GM12875 (cell line): ENCODE measurements around the gene TBR1.

Experiments used
- H3K4me3 ChIP-seq: one replicate; pipeline ENCODE4 v1.5.1; 2011; ENCODE audit warnings: low read depth, low read length, control low read depth
- TF ChIP-seq, protein P1 (sequence below): IDR thresholded peaks from 2 replicates; pipeline ENCODE4 v1.5.1; 2011; ENCODE audit warnings: low read depth, mild to moderate bottlenecking, control low read depth, inconsistent platforms, low read length, moderate library complexity, borderline replicate concordance; ENCODE audit not compliant: insufficient read depth

The TBR1 gene

DNA sequence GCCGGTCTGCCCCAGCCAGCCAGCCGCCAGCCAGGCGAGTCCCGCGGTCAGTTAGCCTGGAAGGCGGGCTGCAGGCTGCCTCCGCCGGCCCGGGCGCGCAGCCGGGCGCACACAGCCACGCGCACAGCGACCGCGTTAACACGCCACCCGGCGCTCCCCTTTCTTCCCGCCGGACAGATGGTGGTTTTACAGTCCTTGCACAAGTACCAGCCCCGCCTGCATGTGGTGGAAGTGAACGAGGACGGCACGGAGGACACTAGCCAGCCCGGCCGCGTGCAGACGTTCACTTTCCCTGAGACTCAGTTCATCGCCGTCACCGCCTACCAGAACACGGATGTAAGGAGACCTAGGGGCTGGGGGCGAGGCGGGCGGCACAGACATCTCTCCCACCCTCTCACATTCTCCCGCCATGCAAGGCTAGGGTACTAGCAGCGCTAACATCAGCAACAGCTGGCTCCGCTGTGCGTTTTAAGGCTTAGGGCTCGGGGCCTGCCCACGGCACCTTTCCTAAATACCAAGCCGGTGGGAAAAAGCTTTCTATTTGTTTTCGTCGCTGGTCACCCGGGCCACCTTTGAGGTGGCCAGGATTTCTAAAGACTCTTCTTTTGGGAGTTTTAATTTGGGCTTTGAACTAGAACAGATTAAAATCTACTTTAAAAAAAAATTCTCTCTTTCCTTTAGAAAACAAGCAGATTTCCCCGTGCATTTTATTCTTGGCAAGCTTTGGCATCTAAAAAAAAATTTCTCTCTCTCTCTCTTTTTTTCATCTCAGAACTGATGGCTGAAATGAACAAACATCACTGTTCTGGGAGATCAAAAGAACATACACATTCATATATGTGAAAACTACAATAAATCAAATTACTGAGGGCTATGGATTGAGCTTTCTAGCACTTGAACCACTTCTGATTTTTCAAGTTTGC is 2.9 kb downstream of the TBR1 start:
- no peak overlapping the region for H3K4me3 ChIP-seq

DNA sequence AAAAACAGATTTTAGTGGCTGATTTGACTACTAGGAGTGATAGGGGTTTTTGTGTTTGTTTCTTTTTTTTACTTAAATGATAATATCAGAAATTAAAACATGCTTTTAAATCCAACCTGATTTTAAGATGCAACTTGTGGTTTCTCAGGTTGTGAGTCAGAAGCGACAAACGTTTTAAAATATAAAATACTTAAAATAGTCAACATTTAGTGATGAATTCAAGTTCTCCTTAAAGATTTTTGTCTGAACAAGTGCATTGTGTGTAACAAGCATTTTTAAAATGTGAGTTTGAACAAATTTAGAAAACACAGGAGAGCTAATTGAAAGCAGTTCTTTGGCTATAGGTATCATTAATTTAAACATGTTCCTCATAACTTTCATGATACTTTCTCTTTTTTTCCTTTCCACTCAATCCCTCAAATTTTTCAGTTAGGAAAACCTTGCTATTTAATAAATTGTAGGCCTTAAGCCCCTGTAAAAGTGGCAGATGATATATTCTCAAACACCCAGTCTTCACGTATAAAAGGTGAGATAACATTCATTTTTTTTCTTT is 3.6 kb downstream of the TBR1 start:
- H3K4me3 ChIP-seq = no peak overlapping the region

More for the DNA sequence above, 2.9 kb downstream of the TBR1 start:
- TF ChIP-seq, protein P1, sequence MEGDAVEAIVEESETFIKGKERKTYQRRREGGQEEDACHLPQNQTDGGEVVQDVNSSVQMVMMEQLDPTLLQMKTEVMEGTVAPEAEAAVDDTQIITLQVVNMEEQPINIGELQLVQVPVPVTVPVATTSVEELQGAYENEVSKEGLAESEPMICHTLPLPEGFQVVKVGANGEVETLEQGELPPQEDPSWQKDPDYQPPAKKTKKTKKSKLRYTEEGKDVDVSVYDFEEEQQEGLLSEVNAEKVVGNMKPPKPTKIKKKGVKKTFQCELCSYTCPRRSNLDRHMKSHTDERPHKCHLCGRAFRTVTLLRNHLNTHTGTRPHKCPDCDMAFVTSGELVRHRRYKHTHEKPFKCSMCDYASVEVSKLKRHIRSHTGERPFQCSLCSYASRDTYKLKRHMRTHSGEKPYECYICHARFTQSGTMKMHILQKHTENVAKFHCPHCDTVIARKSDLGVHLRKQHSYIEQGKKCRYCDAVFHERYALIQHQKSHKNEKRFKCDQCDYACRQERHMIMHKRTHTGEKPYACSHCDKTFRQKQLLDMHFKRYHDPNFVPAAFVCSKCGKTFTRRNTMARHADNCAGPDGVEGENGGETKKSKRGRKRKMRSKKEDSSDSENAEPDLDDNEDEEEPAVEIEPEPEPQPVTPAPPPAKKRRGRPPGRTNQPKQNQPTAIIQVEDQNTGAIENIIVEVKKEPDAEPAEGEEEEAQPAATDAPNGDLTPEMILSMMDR = no peak

DNA sequence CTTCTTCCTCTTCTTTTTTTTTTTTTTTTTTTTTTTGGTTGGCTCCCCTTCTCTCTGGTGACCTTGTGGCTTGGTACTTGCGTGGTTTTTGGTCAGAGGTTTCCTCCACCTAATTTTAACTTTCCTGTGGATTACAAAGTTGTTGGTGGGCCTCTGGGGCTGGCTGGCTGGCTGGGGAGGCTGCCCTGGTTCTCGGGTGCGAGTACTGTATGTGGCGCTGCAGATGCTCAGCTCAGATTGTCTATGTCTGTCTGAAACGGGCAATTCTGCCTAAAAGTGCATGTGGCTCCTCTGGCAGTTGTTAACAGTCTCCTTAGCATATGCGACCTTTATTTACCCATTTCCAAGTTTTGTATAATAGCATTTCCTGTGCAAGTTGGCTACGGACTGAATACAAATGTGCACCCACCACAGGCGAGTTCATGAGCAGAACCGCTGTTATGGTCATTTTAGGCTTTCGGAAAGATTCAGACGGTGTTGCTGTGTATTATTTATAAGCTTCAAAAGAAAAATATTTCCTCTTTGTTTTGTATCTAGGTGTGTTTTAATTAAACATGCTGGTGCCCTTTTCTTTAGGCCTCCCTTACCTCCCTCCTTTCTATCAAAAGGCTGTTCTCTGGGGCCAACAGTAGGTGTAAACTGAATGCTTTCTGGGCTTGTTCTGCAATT is 4.4 kb downstream of the TBR1 start:
- TF ChIP-seq, protein P1 = no peak

More for the DNA sequence above, 3.6 kb downstream of the TBR1 start:
- TF ChIP-seq, protein P1 = no peak

DNA sequence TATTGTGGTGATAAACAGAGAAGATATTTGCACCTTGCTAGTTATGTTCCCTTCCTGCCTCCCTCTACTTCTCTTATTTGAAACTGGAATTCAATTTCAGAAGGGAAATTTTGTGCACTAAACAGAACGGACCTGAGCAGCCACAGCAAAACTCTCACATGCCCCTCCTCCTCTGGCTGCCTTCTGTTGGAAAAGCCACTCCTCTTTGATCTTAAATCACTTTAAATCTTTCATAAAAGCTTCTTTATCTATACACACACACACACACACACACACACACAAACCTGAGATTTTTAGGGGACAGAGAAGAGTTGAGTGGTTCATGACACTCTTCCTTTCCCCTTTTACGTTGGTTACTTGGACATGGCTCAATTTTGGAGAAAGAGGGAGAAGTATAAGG is 5.6 kb downstream of the TBR1 start:
- TF ChIP-seq, protein P1 = no peak
- H3K4me3 ChIP-seq = no peak overlapping the region

More for the DNA sequence above, 4.4 kb downstream of the TBR1 start:
- no peak overlapping the region for H3K4me3 ChIP-seq

DNA sequence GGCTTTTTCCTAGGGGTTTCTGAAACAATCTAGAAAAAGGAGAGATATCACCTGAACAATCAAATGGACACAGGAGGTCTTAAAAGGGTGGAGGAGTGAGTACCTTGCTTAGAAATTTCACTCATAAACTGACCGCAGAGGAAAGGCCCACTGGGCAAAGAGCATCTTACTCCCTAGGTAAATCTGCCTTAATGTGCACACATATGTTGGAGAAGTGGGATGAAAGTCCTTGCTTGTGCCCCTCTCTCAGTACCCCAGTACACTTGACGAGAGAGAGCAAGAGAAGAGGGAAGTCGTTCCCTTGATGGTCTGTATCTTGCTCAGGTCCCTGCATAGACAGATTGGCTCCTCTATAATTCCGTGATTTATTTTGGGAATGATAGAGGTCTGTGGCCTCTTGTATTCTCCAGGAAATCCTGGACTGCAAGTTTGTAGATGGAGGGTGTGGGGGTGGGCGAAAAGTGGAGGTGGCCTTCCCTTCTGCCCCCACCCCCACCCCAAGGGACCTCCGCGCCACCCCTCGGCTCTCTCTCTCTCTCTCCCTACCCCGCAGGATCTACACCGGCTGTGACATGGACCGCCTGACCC is 6.8 kb downstream of the TBR1 start:
- no peak overlapping the region for H3K4me3 ChIP-seq
- TF ChIP-seq, protein P1 = no peak

DNA sequence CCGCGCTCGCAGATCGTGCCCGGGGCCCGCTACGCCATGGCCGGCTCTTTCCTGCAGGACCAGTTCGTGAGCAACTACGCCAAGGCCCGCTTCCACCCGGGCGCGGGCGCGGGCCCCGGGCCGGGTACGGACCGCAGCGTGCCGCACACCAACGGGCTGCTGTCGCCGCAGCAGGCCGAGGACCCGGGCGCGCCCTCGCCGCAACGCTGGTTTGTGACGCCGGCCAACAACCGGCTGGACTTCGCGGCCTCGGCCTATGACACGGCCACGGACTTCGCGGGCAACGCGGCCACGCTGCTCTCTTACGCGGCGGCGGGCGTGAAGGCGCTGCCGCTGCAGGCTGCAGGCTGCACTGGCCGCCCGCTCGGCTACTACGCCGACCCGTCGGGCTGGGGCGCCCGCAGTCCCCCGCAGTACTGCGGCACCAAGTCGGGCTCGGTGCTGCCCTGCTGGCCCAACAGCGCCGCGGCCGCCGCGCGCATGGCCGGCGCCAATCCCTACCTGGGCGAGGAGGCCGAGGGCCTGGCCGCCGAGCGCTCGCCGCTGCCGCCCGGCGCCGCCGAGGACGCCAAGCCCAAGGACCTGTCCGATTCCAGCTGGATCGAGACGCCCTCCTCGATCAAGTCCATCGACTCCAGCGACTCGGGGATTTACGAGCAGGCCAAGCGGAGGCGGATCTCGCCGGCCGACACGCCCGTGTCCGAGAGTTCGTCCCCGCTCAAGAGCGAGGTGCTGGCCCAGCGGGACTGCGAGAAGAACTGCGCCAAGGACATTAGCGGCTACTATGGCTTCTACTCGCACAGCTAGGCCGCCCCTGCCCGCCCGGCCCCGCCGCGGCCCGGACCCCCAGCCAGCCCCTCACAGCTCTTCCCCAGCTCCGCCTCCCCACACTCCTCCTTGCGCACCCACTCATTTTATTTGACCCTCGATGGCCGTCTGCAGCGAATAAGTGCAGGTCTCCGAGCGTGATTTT is 7.6 kb downstream of the TBR1 start:
- TF ChIP-seq, protein P1 = no peak
- H3K4me3 ChIP-seq = no peak overlapping the region
